ENCODE data around the gene ZC3H12D.

DNA sequence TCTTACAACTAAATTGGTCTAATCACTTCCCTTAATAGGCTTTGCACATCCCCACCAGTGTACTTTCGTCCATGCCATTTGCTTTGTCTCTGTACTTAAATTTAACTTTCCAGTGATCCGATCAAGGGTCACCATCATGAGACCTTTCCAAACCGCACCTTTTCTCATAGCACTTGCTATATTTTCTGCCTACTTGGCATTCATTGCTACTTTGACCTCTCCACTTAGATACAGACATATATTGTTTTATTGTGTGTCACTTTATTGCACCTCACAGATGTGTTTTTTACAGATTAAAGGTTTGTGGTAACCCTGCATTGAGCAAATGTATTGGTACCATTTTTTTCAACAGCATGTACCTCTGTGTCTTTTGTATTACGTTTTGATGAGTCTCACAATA, 70.0 kb downstream of the ZC3H12D start:
- TF ChIP-seq, protein P1, sequence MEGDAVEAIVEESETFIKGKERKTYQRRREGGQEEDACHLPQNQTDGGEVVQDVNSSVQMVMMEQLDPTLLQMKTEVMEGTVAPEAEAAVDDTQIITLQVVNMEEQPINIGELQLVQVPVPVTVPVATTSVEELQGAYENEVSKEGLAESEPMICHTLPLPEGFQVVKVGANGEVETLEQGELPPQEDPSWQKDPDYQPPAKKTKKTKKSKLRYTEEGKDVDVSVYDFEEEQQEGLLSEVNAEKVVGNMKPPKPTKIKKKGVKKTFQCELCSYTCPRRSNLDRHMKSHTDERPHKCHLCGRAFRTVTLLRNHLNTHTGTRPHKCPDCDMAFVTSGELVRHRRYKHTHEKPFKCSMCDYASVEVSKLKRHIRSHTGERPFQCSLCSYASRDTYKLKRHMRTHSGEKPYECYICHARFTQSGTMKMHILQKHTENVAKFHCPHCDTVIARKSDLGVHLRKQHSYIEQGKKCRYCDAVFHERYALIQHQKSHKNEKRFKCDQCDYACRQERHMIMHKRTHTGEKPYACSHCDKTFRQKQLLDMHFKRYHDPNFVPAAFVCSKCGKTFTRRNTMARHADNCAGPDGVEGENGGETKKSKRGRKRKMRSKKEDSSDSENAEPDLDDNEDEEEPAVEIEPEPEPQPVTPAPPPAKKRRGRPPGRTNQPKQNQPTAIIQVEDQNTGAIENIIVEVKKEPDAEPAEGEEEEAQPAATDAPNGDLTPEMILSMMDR (IDR thresholded peaks at IDR 0.05) = no peak
- TF ChIP-seq EZH2 (IDR thresholded peaks at IDR 0.05; ENCODE audit: borderline replicate concordance, insufficient read depth, low read depth, low read length, poor library complexity, severe bottlenecking) = no peak

Data from B cell (primary cell).